Ovary (tissue), 1 donor: ENCODE results near the gene RPS27L.

Experiments
- EP300 ChIP-seq: sonication (generic); formaldehyde crosslinking; IDR thresholded peaks from one replicate; pipeline ENCODE4 v1.6.1; 2017; ENCODE audit warnings: antibody characterized with exemption
- POLR2A ChIP-seq: fragments of 450-650 bp; IDR thresholded peaks from one replicate; pipeline ENCODE4 v1.6.1; 2017; ENCODE audit warnings: antibody characterized with exemption, mild to moderate bottlenecking, moderate library complexity

DNA sequence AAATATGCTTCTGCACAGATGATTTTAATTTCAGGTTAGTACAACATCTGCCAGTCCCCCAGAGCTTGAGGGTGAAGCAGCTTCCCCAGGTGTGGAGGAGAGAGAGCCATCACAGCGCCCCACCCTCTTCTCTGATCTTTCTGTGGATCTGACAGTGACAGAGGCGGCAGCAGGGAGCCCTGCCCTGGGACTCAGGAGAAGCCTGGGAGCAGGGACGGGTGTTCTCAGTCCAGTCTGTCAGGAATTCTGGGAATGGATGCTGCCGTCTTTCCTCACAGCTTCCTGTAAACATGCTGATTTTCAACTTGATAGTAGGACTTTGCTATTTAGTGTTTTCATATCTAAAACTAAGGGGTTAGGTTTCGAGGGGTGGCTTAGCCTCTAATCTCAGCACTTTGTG, 20.8 kb upstream of the RPS27L start:
- TF ChIP-seq EP300 (no peak), POLR2A (no peak)
